H1 (cell line): ENCODE measurements around the gene CYP1A1. TPM values are rescaled to one million over a fixed set of nuclear protein-coding genes. Genes with fewer than 3 reads are reported as not detected.
A peak's percentile ranks its signal among the peaks of the same experiment; 100 is the strongest.

Source experiments
- CTCF ChIA-PET: fragments of 300-600 bp; sonication (Branson Sonifier 250); formaldehyde crosslinking; loops from one replicate; lab custom pipeline; 2021; ENCODE audit not compliant: partially characterized antibody; lab: Charles Lee
- POLR2A ChIA-PET: fragments of 300-600 bp; sonication (Branson Sonifier 250); formaldehyde crosslinking; loops from one replicate; lab custom pipeline; 2021; ENCODE audit warnings: inconsistent platforms; ENCODE audit not compliant: partially characterized antibody; lab: Charles Lee
- DNase-seq, 2 experiments: peaks; one replicate each; pipeline versions ENCODE4 v3.0.0 to v3.0.0-alpha.2; 2010 to 2022; ENCODE audit warnings: low spot score in 2 of 2, low read depth in 1 of 2, mixed read lengths in 1 of 2
- FAIRE-seq: peaks from 2 replicates; lab custom pipeline; 2011; peaks lifted over from hg19 to GRCh38; lab: Jason Lieb, UNC
- H2AFZ ChIP-seq: 2 replicates; pipeline ENCODE4 v1.8.1; 2012; ENCODE audit warnings: low read length, inconsistent platforms
- H2AK5ac ChIP-seq: 2 replicates; pipeline ENCODE4 v1.6.1; 2013; ENCODE audit warnings: low read depth, low read length
- H2BK120ac ChIP-seq: replicated peaks from 2 replicates; pipeline ENCODE3; 2013; ENCODE audit warnings: low read depth, low read length, inconsistent platforms
- H2BK12ac ChIP-seq: 2 replicates; pipeline ENCODE4 v1.6.1; 2013; ENCODE audit warnings: low read depth, low read length
- H2BK15ac ChIP-seq: 2 replicates; pipeline ENCODE4 v1.6.1; 2013; ENCODE audit warnings: low read length
- H2BK20ac ChIP-seq: 2 replicates; pipeline ENCODE4 v1.6.1; 2013; ENCODE audit warnings: low read length
- H2BK5ac ChIP-seq: 2 replicates; pipeline ENCODE4 v1.6.1; 2013; ENCODE audit warnings: low read depth, low read length
- H3K14ac ChIP-seq: 2 replicates; pipeline ENCODE4 v1.6.1; 2013; ENCODE audit warnings: inconsistent platforms; ENCODE audit not compliant: insufficient read length
- H3K18ac ChIP-seq: 2 replicates; pipeline ENCODE4 v1.6.1; 2013; ENCODE audit warnings: low read length; ENCODE audit errors: extremely low read depth
- H3K23ac ChIP-seq: 2 replicates; pipeline ENCODE4 v1.6.1; 2013; ENCODE audit warnings: inconsistent platforms; ENCODE audit not compliant: insufficient read length
- H3K23me2 ChIP-seq: 2 replicates; pipeline ENCODE4 v1.6.1; 2013; ENCODE audit warnings: low read depth, low read length
- H3K27ac ChIP-seq: 2 replicates; pipeline ENCODE4 v1.6.1; 2011; ENCODE audit warnings: low read depth, low read length, inconsistent platforms
- H3K27me3 ChIP-seq, 4 experiments: replicated peaks in 1 of 4; 1 replicate in 1 of 4; 2 replicates in 3 of 4; pipeline versions ENCODE4 v1.6.1 to v1.8.1; 2011 to 2013; ENCODE audit warnings: low read length in 3 of 4, mild to moderate bottlenecking in 3 of 4, inconsistent platforms in 2 of 4, mixed read lengths in 2 of 4, moderate library complexity in 1 of 4; ENCODE audit not compliant: control insufficient read depth in 3 of 4, insufficient read depth in 3 of 4; ENCODE audit errors: extremely low read depth in 1 of 4
- H3K36me3 ChIP-seq, 4 experiments: 2 replicates each; pipeline versions ENCODE4 v1.6.1 to v1.8.1; 2011 to 2013; ENCODE audit warnings: mild to moderate bottlenecking in 4 of 4, low read length in 3 of 4, moderate library complexity in 2 of 4, control low read depth in 1 of 4, inconsistent platforms in 1 of 4; ENCODE audit not compliant: insufficient read depth in 4 of 4, control insufficient read depth in 2 of 4
- H3K4ac ChIP-seq: replicated peaks from 2 replicates; pipeline ENCODE3; 2013; ENCODE audit warnings: low read length, low read depth, mixed read lengths, inconsistent platforms; ENCODE audit not compliant: insufficient read length
- H3K4me1 ChIP-seq, 4 experiments: replicated peaks in 1 of 4; 1 replicate in 1 of 4; 2 replicates in 3 of 4; pipeline versions ENCODE4 v1.6.1 to v1.8.1; 2011 to 2013; ENCODE audit warnings: low read length in 3 of 4, inconsistent platforms in 2 of 4, mixed read lengths in 1 of 4; ENCODE audit not compliant: insufficient read depth in 4 of 4, control insufficient read depth in 3 of 4
- H3K4me2 ChIP-seq, 2 experiments: 2 replicates each; pipeline versions ENCODE4 v1.6.1 to v1.8.1; 2011 to 2013; ENCODE audit warnings: low read depth in 2 of 2, low read length in 2 of 2, control low read depth in 1 of 2, inconsistent platforms in 1 of 2, mild to moderate bottlenecking in 1 of 2; ENCODE audit not compliant: insufficient read depth in 1 of 2
- H3K4me3 ChIP-seq, 4 experiments: fragments of 200-600, 300-600 bp in 1 of 4; sonication (generic), shearing (Covaris generic), sonication (Bioruptor Twin) in 1 of 4; 2 replicates each; pipeline versions ENCODE4 v1.5.1 to v1.8.1; 2011 to 2016; ENCODE audit warnings: low read length in 4 of 4, low read depth in 3 of 4, control low read depth in 2 of 4, inconsistent platforms in 2 of 4, mild to moderate bottlenecking in 2 of 4, mixed read lengths in 1 of 4, moderate library complexity in 1 of 4; ENCODE audit not compliant: insufficient read depth in 2 of 4; ENCODE audit errors: extremely low read depth in 1 of 4
- H3K56ac ChIP-seq: replicated peaks from 2 replicates; pipeline ENCODE3; 2013; ENCODE audit warnings: low read depth, mild to moderate bottlenecking, mixed read lengths, low read length, inconsistent platforms; ENCODE audit not compliant: insufficient read length
- H3K79me1 ChIP-seq: 2 replicates; pipeline ENCODE4 v1.6.1; 2013; ENCODE audit warnings: low read depth, low read length, control low read depth
- H3K79me2 ChIP-seq, 2 experiments: 2 replicates each; pipeline versions ENCODE4 v1.6.1 to v1.8.1; 2012 to 2013; ENCODE audit warnings: low read length in 2 of 2, mild to moderate bottlenecking in 2 of 2, inconsistent platforms in 1 of 2; ENCODE audit not compliant: insufficient read depth in 2 of 2, control insufficient read depth in 1 of 2
- H3K9ac ChIP-seq, 4 experiments: replicated peaks in 1 of 4; 1 replicate in 1 of 4; 2 replicates in 3 of 4; pipeline versions ENCODE4 v1.6.1 to v1.8.1; 2011 to 2013; ENCODE audit warnings: low read depth in 3 of 4, low read length in 3 of 4, control low read depth in 2 of 4, mild to moderate bottlenecking in 2 of 4, moderate library complexity in 2 of 4, inconsistent platforms in 1 of 4; ENCODE audit errors: extremely low read depth in 1 of 4
- H3K9me3 ChIP-seq, 2 experiments: 2 replicates each; pipeline versions ENCODE4 v1.6.1 to v1.8.1; 2012 to 2013; ENCODE audit warnings: mild to moderate bottlenecking in 2 of 2, moderate library complexity in 2 of 2, control low read depth in 1 of 2, inconsistent platforms in 1 of 2, low read depth in 1 of 2, low read length in 1 of 2, mixed read lengths in 1 of 2; ENCODE audit not compliant: insufficient read depth in 2 of 2
- H4K20me1 ChIP-seq, 2 experiments: replicated peaks in 1 of 2; 2 replicates each; pipeline versions ENCODE3 to v1.8.1; 2011 to 2013; ENCODE audit warnings: inconsistent platforms in 2 of 2, low read length in 2 of 2, mild to moderate bottlenecking in 1 of 2; ENCODE audit not compliant: insufficient read depth in 2 of 2, control insufficient read depth in 1 of 2
- H4K5ac ChIP-seq: 2 replicates; pipeline ENCODE4 v1.6.1; 2013; ENCODE audit warnings: low read length, low read depth, mixed read lengths, inconsistent platforms; ENCODE audit not compliant: insufficient read length
- H4K8ac ChIP-seq: 2 replicates; pipeline ENCODE4 v1.8.0; 2013; ENCODE audit warnings: mild to moderate bottlenecking, moderate library complexity, low read length, inconsistent platforms; ENCODE audit not compliant: insufficient read depth; ENCODE audit errors: extremely low read depth
- H4K91ac ChIP-seq: replicated peaks from 2 replicates; pipeline ENCODE3; 2013; ENCODE audit warnings: low read length, mixed read lengths, inconsistent platforms; ENCODE audit not compliant: insufficient read length
- ASH2L ChIP-seq: fragments of 200-600, 300-600 bp; sonication (generic); IDR thresholded peaks from one replicate; pipeline ENCODE4 v1.7.1; 2017; ENCODE audit warnings: low read length
- CBX5 ChIP-seq: fragments of 300-800, 300-1000 bp; sonication (generic); IDR thresholded peaks from 2 replicates; pipeline ENCODE4 v1.7.1; 2016; ENCODE audit warnings: antibody characterized with exemption, low read length, low read depth
- CTBP2 ChIP-seq: IDR thresholded peaks from 2 replicates; pipeline ENCODE4 v1.7.0; 2011; ENCODE audit warnings: borderline replicate concordance, mild to moderate bottlenecking, moderate library complexity, mixed read lengths, low read length; ENCODE audit not compliant: insufficient read depth, insufficient read length
- GTF2F1 ChIP-seq: IDR thresholded peaks from 2 replicates; pipeline ENCODE4 v1.6.1; 2012; ENCODE audit warnings: low read depth, low read length, improper control_type of control experiment, borderline replicate concordance
- PHF8 ChIP-seq: fragments of 200-600 bp; sonication (generic); conservative IDR thresholded peaks from 2 replicates; pipeline ENCODE4 v1.7.1; 2012; ENCODE audit warnings: low read depth, mild to moderate bottlenecking, inconsistent platforms, low read length, moderate library complexity
- SIRT6 ChIP-seq: IDR thresholded peaks from one replicate; pipeline ENCODE4 v1.7.1; 2012; ENCODE audit warnings: low read length, inconsistent platforms
- SP1 ChIP-seq: IDR thresholded peaks from 2 replicates; pipeline ENCODE4 v1.6.1; 2011; ENCODE audit warnings: low read depth, low read length
- TAF7 ChIP-seq: optimal IDR thresholded peaks from 2 replicates; pipeline ENCODE3; 2011; ENCODE audit warnings: low read depth, mild to moderate bottlenecking, inconsistent platforms, low read length, moderate library complexity, borderline replicate concordance
- ZNF274 ChIP-seq: IDR thresholded peaks from 2 replicates; pipeline ENCODE4 v1.7.0; 2012; ENCODE audit warnings: low read length, borderline replicate concordance; ENCODE audit errors: extremely low read depth
- WGBS, 2 experiments: shearing (Covaris generic) in 1 of 2; methylation state at CpG; one replicate each; pipeline versions ENCODE4 v1.1.6 to v1.1.7; 2013 to 2015; ENCODE audit warnings: low lambda C conversion rate in 2 of 2, mixed read lengths in 2 of 2, inconsistent platforms in 1 of 2, low coverage in 1 of 2, missing lambda C conversion rate in 1 of 2; ENCODE audit not compliant: insufficient replicate concordance in 2 of 2, insufficient coverage in 1 of 2, insufficient read length in 1 of 2; ENCODE audit errors: extremely low coverage in 1 of 2, missing lambda C conversion rate in 1 of 2; 5-methylcytosine and 5-hydroxymethylcytosine counted together
- polyA plus RNA-seq, 7 experiments: library from polyadenylated mRNA; depleted of rRNA in 3 of 7; stranded (reverse) in 5 of 7; unstranded in 2 of 7; fragments of >200 nt in 5 of 7; fragments of 200-250 nt in 2 of 7; gene quantifications; 1 replicate in 5 of 7; 2 replicates in 1 of 7; 4 replicates in 1 of 7; pipeline versions ENCODE4 v1.2.1 to v1.2.3, GENCODE V29; 2011 to 2013; ENCODE audit warnings: missing spikeins in 2 of 7, mixed read lengths in 2 of 7
- total RNA-seq: library from RNA; stranded (reverse); fragmentation: NEBNext Ultra II Directional; extraction: Animal tissue kit (Norgen Biotek cat#: 25700); gene quantifications from 2 replicates; pipeline ENCODE4 v1.2.1, GENCODE V29; 2021
- TF ChIP-seq, protein P1 (sequence below): IDR thresholded peaks from 2 replicates; pipeline ENCODE4 v1.6.1; 2012; ENCODE audit warnings: inconsistent platforms

CYP1A1 gene
- total and polyA plus RNA-seq, 2 of the 8 experiments (the other 6 are each of a cell fraction or from before 2014, with no cell fraction given): 0.32 to 0.35 TPM

DNA sequence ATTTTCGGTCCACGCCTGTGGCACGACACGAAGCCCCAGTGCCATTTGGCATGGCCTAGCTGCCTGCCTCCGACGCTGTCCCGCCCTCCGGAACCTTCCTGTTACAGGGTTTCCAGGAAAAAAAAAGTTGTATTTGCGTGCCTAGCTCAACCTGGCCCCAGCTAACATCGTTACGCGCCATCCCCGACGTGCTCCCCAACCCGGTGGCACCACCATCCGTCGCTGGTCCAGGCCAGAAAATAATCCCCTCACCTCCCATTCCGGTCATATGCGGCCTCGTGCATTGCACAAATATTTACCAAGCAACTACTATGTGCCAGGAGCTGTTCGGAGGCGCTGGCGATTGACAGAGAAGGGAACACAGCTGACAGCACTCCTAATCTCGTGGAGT is 1.4 kb upstream of the CYP1A1 start:
- no peak overlapping the region for H2AK5ac ChIP-seq
- H3K23ac ChIP-seq: no peak overlapping the region
- H2AFZ ChIP-seq: no peak overlapping the region
- peak overlapping the region; percentile 38 to 77 (median 69); a peak in 7 of 8 replicates for H3K4me3 ChIP-seq
- H2BK20ac ChIP-seq: peak overlapping the region; percentile 55; the same call in 1 of the 2 replicates
- no peak overlapping the region for H3K4ac ChIP-seq
- H3K27me3 ChIP-seq: peaks cover 11 to 29% (median 26%) of the 10 kb centered on the region in 4 experiments
- FAIRE-seq (no peak), DNase-seq (no peak)
- H3K4me1 ChIP-seq: peaks cover 0 to 5% (median 0%) of the 10 kb centered on the region in 4 experiments; a peak in 3 of 7 replicates
- no peaks in the 10 kb centered on the region for H3K79me1 ChIP-seq
- 60% methylated on average over 18 of the region's 24 CpGs; no CpG with 5 or more reads in 1 of the 2 experiments for WGBS, 2 experiments
- H2BK120ac ChIP-seq: no peak overlapping the region
- H3K23me2 ChIP-seq: peaks cover 11% of the 10 kb centered on the region; the same call in 1 of the 2 replicates
- H3K14ac ChIP-seq: no peak overlapping the region
- no peaks in the 10 kb centered on the region for H3K79me2 ChIP-seq
- no peak overlapping the region; the same call in 1 of the 2 replicates for H3K18ac ChIP-seq
- H4K91ac ChIP-seq: no peak overlapping the region
- no peaks in the 10 kb centered on the region for H4K20me1 ChIP-seq
- H3K27ac ChIP-seq: no peak overlapping the region
- H3K56ac ChIP-seq: no peak overlapping the region
- no peak overlapping the region for H3K9ac ChIP-seq
- no peak overlapping the region for H4K8ac ChIP-seq
- 0 out of 2 replicates have a peak overlapping the region, but pooled peaks have one; percentile 7 for H2BK5ac ChIP-seq
- H3K36me3 ChIP-seq: no peaks in the 10 kb centered on the region
- no peak overlapping the region for H4K5ac ChIP-seq
- H2BK15ac ChIP-seq: peak overlapping the region; percentile 92; the same call in 1 of the 2 replicates
- ChIA-PET POLR2A (interaction anchor here (0.6 to 5.5 kb wide), 11 partner anchors 10 to 182 kb away, joined by 3 to 46 read pairs (median 3); partner anchors contain the start of genes CYP1A2 and EDC3), CTCF (interaction anchor here (0.6 to 4.3 kb wide), 10 partner anchors 22 to 228 kb away, joined by 3 to 39 read pairs (median 4); partner anchors contain the start of gene CYP1A2)
- peak overlapping the region; percentile 81 to 82 for H3K4me2 ChIP-seq
- no peaks in the 10 kb centered on the region; a peak in 1 of 4 replicates for H3K9me3 ChIP-seq
- peak overlapping the region; percentile 72; the same call in 1 of the 2 replicates for H2BK12ac ChIP-seq
- TF ChIP-seq SIRT6: no peak
- no peak for TF ChIP-seq TAF7
- no peak for TF ChIP-seq SP1
- no peak for TF ChIP-seq ASH2L
- TF ChIP-seq CBX5: no peak
- no peak for TF ChIP-seq GTF2F1
- no peak for TF ChIP-seq CTBP2
- no peak for TF ChIP-seq PHF8
- TF ChIP-seq, protein P1, sequence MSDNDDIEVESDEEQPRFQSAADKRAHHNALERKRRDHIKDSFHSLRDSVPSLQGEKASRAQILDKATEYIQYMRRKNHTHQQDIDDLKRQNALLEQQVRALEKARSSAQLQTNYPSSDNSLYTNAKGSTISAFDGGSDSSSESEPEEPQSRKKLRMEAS: peak; percentile 29; the same call in 1 of the 2 replicates
- no peak for TF ChIP-seq ZNF274
